G401 (cell line): ENCODE results near the gene ARHGAP4. TPM values are rescaled to one million over a fixed set of nuclear protein-coding genes. Genes with fewer than 3 reads are reported as not detected.

Source experiments
- DNase-seq: peaks from one replicate; pipeline ENCODE4 v3.0.0-alpha.2; 2015; ENCODE audit warnings: low spot score
- in situ Hi-C: cut with HindIII; loops from 2 replicates; pipeline ENCODE4 v1.10.0; 2016; ENCODE audit warnings: low sequenced_read_pairs, mixed read lengths
- total RNA-seq: library from RNA; depleted of rRNA; stranded (reverse); fragments of >200 nt; shearing (Covaris generic); gene quantifications from 2 replicates; pipeline ENCODE4 v1.2.3, GENCODE V29; 2014

The ARHGAP4 gene
- total RNA-seq, 1 experiment from 2014 or later = 55.7 TPM

DNA sequence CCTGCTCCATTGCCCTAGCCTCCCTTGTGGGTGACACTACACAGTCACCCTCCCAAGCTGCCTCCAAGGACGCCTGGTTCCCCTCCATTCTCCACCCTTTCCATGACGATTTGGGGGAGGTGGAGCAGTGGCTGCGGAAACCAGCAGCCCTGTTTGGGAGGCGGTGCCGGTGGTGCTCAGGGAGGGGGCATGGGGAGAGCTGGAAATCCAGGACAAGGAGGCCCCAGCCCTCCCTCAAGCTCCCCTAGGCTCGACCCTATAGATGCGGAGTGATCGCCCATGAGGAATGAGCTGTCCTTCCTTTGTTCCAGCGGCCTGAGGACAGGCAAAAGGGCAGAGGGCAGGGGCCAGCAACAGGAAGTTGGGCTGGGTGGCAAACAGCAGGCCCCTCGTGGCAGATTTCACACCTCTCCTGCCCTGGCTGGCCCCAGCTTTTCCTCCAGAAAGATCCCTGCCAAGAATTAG, 22.0 kb upstream of the ARHGAP4 start:
- DNase-seq = no peak
- in situ Hi-C loops = no loop called here

DNA sequence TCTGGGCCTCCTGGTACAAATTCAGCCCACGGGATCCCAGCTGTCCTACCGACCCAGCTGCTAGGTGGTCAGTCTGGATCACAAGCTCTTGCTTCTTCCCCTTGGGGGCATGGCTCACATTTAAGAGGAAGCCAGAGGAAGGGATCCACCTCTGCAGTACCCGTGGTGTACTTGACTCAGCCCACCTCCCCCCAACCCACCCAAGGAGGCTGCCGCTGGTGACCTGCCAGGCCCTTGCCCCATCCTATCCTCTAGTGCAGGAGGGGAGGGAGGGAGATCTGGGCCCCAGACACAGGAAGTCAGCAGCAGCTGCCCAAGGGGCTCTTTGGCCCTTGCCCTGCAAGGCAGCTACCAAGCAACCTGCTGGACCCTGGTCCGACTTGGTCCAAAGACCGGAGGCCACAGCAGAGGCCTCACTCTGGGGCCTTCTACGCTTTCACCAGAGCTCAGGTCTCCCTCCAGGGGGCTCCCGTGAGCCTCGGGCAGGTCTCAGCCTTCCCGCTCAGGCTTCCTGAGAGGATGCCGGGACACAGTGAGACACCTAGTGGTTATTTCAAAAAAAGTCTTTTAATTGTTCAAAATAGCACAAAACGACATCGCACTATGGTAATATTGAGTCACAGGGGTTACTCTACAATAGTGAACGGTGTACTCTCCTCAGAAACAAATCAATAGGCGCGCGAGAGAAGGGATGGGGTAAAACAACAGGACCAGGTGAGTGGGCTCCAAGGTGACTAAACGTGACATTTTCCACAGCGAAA, 21.1 kb upstream of the ARHGAP4 start:
- DNase-seq = peak; percentile 67
- in situ Hi-C loops = no loop called here

DNA sequence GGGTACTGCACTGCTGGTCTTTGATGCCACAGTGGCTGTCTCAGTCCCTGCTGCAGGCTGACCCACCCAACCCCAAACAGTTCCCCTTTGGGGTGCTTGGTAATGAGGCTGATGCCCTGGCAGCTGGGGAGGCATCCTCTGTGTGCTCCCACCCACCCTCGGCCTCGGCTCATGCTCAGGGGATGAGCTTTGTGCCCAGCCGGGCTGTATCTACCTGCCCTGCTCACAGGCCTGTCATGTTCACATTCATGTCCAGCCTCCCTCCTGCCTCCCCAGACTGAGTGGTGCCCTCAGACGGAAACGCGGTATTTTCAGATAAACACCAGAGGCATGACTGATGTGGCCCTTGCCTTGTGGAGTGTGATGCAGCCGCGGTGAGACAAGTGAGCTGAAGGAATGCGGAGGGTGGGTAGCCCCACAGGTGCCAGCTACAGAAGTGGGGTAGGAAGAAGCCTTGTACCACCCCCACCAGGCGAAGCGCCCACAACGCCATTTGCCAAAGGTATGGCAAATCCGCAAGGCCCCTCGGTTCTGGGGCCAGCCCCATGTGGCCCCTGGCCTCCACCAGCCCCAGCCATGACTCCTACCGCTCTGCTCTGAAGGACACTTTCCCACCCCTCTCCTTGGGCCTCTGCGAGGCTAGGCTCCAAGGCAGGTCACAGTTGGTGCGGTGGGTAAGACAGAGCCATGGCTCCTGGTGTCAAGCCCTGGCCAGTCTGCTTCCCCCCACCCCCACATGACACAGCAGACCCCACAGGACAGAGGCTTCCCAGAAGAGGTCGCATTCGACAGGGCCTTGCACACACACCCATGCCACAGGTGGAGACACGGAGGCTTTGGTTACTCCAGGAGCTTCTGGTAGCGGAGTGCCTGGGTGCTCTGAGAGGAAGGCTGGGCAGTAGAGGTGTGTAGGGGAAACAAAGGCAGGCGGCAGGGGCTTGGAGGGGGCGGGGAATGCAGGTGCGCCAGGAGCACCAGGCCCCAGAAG, 20.2 kb upstream of the ARHGAP4 start:
- in situ Hi-C loops = no loop called here
- DNase-seq = no peak

DNA sequence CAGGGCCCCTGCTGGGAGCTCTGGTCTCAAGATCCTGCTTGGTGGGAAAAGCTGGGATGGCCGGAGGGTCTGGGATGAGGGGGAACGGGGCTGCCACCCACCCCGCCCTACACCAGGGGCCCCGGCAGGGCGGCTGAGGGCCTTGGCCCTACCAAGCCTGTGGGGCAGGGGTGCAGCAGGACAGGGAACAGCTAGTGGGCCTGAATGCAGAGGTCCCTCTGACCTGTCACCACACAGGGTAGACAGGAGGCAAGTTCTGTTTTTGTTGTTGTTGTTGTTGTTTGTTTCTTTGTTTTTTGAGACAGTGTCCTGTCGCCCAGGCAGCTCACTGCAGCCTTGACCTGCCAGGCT, 18.7 kb upstream of the ARHGAP4 start:
- in situ Hi-C loops = no loop called here
- no peak for DNase-seq

DNA sequence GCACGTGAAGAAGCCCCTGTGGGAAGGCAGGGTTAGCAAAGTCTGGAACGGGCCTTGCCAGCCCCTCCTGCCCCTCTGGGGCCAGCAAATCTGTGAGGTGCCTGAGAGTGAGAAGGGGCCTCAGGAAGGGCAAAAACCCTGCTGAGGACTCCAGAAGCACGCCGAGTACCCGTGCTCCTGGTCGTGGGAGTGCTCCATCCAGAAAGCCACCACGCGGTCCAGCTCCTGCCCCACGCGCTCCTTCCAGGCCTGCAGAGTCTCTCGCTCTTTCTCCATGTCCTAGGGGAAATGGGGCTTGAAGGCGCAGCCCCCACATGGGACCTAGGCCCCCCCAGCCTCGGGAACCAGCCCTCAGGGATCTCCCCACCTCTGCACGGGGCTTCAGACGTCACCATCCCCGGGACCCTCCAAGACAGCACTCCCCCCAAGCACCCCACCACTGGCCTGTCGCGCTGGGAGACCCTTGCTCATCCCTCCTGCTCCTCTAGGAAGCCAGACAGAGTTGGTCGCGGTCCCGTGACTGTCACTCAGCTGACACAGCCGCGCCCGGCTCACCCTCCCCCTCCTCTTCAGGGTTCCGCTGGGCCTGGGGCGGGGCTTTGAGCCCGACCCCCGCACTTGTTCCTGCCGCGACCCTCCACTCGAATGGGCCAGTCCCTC, 18.2 kb upstream of the ARHGAP4 start, which contains the start of gene RENBP:
RENBP (minus strand) TSS at position 504 of the 660 bp plus-strand sequence; CDS start at position 471, 33 bp downstream.
- DNase-seq = no peak
- in situ Hi-C loops = no loop called here

DNA sequence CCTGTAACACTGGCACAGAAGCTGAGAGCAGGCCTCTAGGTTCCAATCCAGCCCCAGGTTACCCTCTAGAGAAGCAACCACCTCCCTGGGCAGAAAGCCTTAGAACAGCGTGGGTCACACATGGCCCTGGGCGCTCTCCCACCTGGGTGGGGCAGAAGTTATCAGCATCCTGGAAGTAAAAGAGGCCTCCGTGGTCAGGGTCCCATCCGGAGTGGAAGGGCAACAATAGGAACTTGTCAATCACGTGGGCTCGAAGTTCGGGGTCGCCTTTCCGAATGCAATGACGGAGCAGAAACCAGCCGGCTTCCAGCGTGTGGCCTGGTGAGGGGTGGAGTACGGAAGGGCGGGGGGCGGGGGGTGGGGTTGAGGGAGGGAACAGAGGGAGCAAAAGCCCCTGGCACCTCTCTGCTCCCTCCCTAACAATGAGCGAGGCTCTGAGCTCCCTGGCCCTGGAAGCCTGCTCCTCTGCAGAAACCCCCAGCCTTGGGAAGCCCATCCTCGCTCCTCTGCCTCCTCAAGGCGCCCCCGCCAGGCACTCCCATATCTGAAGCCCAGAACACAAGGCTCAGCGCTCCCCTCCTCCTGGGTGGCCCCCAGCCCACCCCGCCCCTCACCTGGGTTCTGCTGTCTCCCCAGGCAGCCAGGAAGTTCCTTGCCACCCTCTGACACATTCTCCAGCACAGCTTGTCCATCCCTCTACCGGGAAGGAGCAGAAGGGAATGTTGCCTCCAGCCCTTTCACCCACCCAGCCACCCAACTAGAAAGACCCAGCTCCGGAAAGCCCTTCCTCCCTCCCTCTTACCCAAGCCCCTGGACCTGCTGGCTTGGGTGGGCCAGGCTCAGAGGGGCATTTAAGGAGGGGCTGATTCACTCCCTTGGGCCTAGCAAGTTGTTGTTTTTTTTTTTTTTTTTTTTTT, 15.5 kb upstream of the ARHGAP4 start:
- in situ Hi-C loops = no loop called here

DNA sequence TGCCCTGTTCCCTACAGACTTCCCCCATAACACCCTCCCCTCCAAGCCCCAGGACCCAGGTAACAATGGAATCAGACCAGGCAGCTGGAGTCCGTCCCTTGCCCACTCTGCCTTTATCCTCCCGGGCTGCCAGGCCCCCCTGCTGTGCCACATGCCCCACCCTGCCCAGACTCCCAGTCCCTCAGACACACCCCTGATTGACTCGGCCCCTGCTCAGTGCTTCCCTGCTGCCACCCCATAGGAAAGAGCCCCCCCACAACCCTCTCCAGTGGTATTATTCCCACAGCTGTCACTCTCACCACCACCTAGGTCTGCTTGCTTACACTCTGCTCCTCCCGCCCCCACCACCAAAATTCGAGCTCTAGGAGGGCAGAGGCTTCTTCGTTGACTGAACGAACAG, 13.5 kb upstream of the ARHGAP4 start:
- in situ Hi-C loops = no loop called here
- DNase-seq = no peak

More for the DNA sequence above, 15.5 kb upstream of the ARHGAP4 start:
- DNase-seq = no peak

DNA sequence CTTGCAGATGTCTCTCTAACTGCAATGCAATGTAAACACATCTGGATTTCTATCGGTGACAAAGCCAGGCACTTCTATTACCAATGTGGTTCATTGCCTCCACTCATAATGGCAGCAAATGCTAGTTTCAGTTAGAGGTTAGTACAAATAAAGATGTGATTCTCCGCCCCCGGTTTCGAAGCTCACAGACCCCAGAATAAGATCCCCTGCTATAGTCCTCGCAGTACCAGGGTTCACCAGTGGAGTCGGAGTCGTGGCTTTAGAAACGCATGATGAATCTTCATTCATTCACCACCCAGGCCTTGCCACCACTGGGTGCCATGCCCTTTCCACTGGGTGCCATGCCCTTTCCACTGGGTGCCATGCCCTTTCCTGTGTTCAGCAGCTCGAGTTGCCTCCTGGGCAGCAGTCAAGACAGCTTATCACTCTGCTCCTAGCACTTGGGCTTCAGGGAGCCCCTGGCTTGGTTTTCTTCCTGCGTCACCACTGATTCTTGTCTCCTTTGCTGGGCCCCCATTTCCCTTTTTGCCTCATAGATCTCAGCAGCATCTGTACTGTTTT, 12.2 kb upstream of the ARHGAP4 start:
- no peak for DNase-seq
- in situ Hi-C loops = no loop called here

DNA sequence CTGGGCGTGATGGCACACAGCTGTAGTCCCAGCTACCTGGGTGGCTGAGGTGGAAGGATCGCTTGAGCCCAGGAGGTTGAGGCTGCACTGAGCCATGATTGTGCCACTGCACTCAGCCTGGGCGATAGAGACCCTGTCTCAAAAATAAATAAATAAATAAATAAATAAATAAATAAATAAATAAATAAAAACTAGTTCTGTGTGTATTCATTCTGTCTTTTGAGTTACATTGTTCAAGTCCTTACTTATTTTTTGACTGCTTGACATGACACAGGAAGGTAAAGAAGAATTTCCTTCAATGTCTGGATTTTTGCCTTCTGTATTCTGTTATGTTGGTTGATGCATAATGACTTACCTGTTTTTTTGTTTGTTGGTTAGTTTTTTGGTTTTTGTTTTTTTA, 11.0 kb upstream of the ARHGAP4 start:
- in situ Hi-C loops = no loop called here
- no peak for DNase-seq

DNA sequence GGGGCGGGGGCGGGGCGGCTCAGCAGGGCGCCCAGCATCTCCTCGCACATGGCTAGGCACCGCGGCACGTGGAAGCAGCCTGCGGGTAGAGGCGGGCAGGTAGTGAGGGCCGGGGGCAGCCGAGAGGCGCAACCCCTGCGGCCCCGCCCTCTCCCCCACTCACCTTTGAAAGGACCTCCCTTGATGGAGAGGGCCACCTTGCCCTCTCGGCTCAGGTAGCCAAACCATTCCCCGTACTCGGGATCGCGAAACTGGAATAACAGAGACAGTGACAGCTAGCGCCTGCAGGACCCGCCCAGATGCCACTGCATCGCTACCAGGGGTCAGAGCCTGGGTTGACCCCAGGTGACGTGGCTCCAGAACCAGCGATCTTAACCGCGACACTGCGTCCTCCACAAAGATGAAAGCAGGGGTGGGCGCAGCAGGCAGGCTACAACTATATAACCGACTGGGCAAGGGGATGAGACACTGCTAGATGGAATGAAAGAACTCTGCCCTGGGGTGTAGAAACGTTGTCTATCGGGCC, 9.3 kb upstream of the ARHGAP4 start:
- in situ Hi-C loops = no loop called here
- no peak for DNase-seq

DNA sequence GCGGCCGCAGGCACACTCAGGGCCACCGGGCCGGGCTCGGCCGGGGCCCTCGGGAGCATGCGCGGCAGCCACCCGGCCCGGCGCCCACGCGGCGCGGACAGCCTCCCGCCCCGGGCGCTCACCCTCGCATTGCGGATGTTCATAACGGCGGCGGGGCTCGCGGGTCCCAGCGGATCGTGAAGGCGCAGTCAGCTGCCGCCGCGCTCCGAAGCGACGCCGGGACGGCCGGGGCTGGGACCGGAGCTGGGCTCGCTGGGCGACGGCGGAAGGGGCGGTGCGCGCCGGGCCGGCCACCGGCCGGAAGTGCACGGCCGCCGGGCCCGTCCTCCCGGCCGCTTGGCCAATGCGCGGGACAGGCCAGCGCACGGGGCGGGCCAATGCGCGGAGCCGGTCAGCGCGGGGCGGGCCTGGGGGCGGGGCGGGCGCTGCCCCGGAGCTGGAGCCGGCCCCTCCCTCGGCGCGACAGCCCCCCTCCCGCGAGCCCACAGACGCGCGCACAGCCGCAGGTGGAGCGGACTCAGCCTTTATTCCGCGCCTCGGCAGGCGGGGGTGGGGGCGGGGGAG, 8.8 kb upstream of the ARHGAP4 start, which contains the start of gene NAA10:
NAA10 (minus strand) TSS at position 276 of the 564 bp plus-strand sequence; CDS start at position 143, 133 bp downstream.
- peak; percentile 76 for DNase-seq
- in situ Hi-C loops = no loop called here

DNA sequence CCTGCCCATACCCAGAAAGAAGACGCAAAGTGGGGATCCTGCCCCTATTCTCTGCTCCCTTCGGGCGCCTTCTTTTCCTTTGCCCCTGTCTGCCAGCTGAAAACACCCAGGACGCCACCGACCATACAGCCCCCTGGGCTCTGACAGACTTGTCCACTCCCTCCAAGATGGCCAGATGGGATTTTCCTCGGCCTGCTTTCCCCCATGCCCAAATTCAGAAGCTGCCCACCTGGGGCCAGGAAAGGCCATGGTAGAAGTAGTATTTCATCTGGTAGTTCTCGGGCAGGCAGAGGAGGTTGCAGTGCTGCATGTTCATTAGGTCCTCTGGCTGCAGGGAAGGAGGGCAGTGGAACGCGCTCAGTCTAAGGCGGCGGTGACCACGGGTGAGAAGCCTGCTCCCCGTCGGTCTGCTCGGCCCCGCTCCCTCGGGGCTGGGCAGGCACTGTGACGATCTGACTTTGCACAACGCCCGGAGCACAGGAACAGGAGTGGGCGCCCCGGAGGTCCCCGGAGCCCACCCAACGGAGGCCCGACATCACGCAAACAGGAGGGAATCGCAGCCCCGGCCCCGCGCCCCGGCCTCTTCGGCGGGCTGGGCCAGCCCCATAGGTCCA, 8.2 kb upstream of the ARHGAP4 start:
- in situ Hi-C loops = no loop called here
- DNase-seq = no peak

DNA sequence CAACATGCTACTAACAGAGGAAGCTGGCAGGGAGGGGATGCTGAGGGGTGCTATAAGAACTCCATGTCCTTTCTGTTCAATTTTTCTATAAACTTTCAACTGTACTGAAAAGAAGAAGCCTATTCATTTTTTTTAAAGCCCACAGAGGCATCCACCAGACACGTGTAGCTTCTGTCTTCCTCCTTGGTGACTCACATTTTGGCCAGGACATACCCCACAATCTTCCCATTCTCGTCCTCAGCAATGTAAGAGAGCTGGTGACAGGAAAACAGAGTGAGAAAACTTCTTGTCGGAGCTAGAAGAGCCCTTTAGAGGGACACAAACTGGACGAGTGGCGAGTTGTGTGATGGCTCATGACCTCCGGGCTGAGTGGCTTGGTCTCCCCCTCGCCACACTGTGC, 7.7 kb upstream of the ARHGAP4 start:
- no peak for DNase-seq
- in situ Hi-C loops = no loop called here

DNA sequence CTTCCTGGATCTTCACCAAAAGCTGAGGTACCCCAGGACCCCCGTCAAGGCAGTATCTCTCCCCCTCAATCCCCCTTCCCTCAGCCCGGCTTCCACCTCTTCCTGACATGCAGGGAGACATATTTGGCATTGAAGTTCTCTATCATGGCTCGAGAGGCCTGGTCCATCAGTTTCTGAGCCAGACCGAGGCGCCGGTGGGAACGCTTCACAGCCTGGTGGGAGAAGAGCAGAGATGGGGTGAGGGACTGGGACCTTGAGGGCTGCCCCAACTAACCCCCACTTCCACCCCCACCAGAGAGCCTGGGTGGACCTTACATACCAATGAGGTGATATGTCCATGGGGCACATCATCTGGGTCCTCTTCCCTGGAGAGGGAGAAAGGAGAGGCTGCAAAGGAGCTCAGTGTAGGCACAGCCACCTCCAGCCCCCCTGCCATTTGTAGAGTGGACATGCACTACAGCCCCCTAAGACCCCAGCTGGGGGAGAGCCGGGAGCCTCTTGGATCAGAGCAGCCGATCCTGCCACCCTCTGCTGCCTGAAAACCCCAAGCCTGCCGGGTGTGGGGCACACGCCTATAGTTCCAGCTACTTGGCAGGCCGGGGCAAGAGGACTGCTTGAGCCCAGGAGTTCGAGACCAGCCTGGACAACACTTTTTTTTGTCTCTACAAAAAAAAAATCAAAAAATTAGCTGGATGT, 6.3 kb upstream of the ARHGAP4 start:
- in situ Hi-C loops = no loop called here
- no peak for DNase-seq

DNA sequence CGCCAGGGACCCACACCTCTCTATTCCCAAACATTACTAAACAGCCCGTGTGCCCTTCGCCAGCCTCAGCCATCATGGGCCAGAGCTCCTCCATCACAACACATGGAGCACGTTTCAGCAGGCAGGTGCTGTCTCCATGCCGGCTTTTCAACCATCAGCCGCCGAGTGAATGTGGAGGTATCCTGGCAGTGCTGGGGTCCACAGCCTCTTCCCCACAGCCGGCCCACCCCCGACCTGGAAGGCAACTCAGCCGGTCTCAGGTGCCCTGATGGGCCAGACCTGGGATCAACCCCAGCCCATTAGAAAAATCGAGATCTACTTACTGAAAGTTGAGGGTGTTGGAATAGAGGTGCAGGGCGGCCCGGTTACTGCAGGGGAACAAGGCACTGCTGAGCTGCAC, 5.7 kb upstream of the ARHGAP4 start:
- in situ Hi-C loops = no loop called here
- no peak for DNase-seq

DNA sequence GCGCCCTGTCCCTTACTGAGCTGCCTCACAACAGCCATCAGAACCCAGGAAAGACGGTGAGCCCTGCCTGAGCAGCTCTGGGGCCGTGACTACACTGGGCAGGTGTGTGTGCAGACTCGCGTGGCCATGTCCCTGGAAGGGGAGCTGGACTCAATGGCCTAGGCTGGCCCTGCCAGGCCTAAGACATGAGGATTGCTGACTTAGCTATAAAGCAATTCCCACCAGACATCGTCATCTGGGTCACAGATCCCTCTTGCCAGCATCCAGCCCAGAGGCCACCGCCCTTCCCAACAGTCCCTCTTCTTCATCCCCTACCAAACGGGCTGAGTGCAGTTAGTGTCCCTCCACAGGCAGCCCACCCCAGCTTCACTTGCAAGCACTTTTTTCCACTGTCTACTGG, 5.1 kb upstream of the ARHGAP4 start:
- no peak for DNase-seq
- in situ Hi-C loops = no loop called here
